Epithelial cell of esophagus (primary cell): ENCODE data around the gene MMP7.

ENCODE experiments used
- DNase-seq: peaks from one replicate; pipeline ENCODE4 v3.0.0; 2010; ENCODE audit warnings: low read depth
- H3K4me3 ChIP-seq: 2 replicates; pipeline ENCODE4 v1.5.1; 2011; ENCODE audit warnings: mild to moderate bottlenecking, low read length, control low read depth
- TF ChIP-seq, protein P1 (sequence below): IDR thresholded peaks from 2 replicates; pipeline ENCODE4 v1.5.1; 2011; ENCODE audit warnings: low read depth, mild to moderate bottlenecking, low read length, control low read depth, inconsistent platforms; ENCODE audit not compliant: insufficient read depth; ENCODE audit errors: missing control alignments

Gene MMP7

GRCh38 chr11:102546427-102546826 lies 15.9 kb upstream of the MMP7 start:
- H3K4me3 ChIP-seq = no peak overlapping the region
- TF ChIP-seq, protein P1, sequence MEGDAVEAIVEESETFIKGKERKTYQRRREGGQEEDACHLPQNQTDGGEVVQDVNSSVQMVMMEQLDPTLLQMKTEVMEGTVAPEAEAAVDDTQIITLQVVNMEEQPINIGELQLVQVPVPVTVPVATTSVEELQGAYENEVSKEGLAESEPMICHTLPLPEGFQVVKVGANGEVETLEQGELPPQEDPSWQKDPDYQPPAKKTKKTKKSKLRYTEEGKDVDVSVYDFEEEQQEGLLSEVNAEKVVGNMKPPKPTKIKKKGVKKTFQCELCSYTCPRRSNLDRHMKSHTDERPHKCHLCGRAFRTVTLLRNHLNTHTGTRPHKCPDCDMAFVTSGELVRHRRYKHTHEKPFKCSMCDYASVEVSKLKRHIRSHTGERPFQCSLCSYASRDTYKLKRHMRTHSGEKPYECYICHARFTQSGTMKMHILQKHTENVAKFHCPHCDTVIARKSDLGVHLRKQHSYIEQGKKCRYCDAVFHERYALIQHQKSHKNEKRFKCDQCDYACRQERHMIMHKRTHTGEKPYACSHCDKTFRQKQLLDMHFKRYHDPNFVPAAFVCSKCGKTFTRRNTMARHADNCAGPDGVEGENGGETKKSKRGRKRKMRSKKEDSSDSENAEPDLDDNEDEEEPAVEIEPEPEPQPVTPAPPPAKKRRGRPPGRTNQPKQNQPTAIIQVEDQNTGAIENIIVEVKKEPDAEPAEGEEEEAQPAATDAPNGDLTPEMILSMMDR = no peak
- peak; percentile 10 for DNase-seq

- DNase-seq = peak; percentile 5
- H3K4me3 ChIP-seq = no peak overlapping the region
- TF ChIP-seq, protein P1 = no peak
Observed at GRCh38 chr11:102545701-102546100, 15.2 kb upstream of the MMP7 start.

DNA sequence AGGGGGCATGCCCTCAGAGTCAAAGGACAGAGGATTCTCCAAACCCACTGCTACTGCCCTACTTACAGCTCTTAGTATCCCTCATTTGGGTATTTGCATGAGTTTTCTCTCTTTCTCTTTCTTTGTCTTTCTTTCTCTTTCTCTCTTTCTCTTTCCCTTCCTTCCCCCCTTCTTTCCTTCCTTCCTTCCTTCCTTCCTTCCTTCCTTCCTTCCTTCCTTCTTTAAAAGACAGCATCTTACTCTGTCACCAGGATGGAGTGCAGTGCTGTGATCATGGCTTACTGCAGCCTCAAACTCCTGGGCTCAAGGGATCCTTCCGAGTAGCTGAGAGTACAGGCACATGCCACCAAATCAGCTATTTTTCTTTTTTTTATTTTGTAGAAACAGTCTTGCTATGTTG lies 14.0 kb upstream of the MMP7 start:
- TF ChIP-seq, protein P1 = no peak
- no peak overlapping the region for H3K4me3 ChIP-seq
- DNase-seq = no peak

- TF ChIP-seq, protein P1 = no peak
- DNase-seq = no peak
- H3K4me3 ChIP-seq = no peak overlapping the region
Observed at GRCh38 chr11:102539567-102539966, 9.0 kb upstream of the MMP7 start.

DNA sequence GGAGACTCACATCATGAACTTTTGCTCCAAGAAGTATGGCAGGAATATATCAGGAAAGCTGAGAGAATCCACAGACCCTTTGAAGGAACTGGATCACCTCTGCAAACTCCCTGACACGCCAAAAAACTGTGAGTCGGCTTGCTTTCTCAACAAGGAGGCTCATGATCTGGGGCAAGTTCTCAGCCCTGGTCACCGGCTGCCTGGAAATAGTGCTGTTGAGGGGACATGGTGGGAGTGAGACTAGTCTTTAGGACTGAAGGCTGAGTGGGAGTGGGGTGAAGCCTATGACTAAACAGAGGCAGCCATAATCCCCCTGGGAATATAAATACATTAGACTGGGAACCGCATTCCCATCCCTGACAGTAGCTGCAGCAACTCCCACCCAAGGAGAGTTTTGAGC lies 8.4 kb upstream of the MMP7 start:
- no peak for DNase-seq
- TF ChIP-seq, protein P1 = no peak
- H3K4me3 ChIP-seq = no peak overlapping the region

GRCh38 chr11:102534261-102534872 lies 3.8 kb upstream of the MMP7 start:
- TF ChIP-seq, protein P1 = peak; percentile 46
- no peak overlapping the region for H3K4me3 ChIP-seq
- DNase-seq = peak; percentile 20

DNA sequence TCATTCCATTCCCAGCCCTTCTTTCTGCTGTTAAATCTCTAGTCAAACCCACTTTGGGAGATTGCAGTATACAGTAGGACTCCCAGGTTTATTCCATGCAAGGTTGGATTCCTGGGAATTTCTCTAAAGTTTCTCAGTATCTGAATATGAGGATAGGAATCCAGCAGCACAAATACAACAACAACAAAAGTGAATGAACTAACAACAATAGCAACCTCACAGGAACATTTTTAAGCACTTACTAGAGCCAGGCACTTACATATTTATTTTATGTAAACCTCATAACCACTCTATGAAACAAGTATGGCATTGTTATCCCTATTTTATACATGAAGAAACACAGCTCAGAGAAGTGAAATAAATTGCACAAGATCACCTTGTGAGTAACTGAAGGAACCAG lies 1.9 kb downstream of the MMP7 start:
- H3K4me3 ChIP-seq = no peak overlapping the region
- DNase-seq = peak; percentile 42
- TF ChIP-seq, protein P1 = no peak
